ENCODE measurements around the gene KCNMB1. TPM values are rescaled to one million over a fixed set of nuclear protein-coding genes. Genes with fewer than 3 reads are reported as not detected.

KCNMB1 gene
- total RNA-seq, 4 donors from 2014 or later = 0.18 to 1.5 (median 0.81) TPM

DNA sequence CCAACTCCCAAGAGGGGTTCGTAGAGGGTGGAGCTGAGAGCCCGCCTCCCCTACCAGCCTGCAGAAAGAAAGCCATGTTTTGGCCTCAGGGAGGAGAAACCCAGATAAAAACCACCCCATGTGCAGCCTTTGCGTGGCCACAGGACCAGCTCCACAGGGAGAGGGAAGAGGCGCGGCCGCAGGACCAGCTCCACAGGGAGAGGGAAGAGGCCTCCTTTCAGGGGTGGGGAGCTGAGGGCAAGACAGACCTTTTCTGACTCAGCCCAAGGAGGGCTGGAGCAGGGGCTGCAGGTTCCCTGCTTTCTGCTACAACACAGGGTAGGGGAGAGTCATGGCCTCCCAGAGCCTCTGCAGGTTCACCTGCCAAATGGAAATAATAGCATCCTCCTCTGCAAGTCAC is 37.6 kb upstream of the KCNMB1 start:
- Histone ChIP-seq H3K9me3 (no peaks in the 10 kb centered on the region), H3K4me1 (peaks cover 0 to 6% (median 0%) of the 10 kb centered on the region in 4 donors), H3K36me3 (no peaks in the 10 kb centered on the region), H3K27me3 (no peaks in the 10 kb centered on the region), H3K27ac (no peak overlapping the region), H3K4me3 (no peak overlapping the region)
- TF ChIP-seq POLR2A (IDR thresholded peaks at IDR 0.05) (no peak), CTCF (IDR thresholded peaks at IDR 0.05) (no peak)
- no peak for DNase-seq

DNA sequence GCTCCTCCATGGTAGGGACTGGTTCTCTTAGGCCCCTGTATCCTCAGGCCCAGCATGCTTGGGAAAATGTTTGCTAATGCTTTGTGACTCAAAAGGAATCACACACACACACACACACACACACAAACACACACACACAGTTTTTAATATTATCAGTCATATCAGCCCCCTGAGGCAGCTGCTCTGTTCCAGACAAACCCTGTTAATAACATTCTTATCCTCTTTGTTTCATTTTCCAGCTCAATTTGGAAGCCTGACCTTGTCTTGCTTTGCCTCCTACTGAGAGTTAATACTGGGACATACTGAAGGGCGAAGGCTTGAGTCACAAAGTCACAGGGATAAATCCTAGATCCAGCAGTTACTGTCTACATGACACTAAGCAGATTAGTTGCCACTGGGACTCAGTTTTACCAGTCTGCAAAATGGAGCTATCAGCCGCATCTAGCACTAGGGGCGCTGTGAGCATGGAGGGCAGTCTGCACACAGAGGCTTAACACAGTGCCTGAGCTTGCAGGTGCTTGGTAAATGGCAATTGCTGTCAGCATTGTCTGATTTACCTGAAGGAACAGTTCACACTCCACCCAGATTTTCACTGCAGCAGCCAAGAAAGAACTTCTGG is 37.1 kb upstream of the KCNMB1 start:
- DNase-seq = no peak
- TF ChIP-seq POLR2A (IDR thresholded peaks at IDR 0.05) (no peak), CTCF (IDR thresholded peaks at IDR 0.05) (no peak)
- Histone ChIP-seq H3K27ac (no peak overlapping the region), H3K4me1 (peaks cover 0 to 6% (median 0%) of the 10 kb centered on the region in 4 donors), H3K4me3 (no peak overlapping the region), H3K36me3 (no peaks in the 10 kb centered on the region), H3K9me3 (no peaks in the 10 kb centered on the region), H3K27me3 (no peaks in the 10 kb centered on the region)

DNA sequence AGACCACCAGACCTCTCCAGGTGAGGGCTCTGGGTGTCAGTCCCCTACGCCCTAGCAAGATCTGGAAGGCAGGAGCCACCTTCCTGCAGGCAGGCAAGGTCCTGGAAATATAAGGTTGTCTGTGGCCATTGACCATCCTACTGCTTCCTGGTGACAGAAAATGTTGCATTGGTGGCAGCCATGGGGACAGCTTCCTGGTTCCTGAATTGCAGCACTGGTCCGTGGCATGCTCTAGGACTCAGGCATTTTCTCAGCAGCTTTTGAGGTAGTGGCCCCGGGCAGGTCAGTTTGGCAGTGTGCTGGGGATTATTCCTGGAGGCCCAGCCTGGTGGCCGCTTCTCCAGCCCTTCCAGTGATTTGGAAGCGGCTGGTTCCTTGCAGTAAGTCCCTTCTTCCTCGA is 36.6 kb upstream of the KCNMB1 start:
- DNase-seq = no peak
- TF ChIP-seq POLR2A (IDR thresholded peaks at IDR 0.05) (no peak), CTCF (IDR thresholded peaks at IDR 0.05) (no peak)
- Histone ChIP-seq H3K27me3 (no peaks in the 10 kb centered on the region), H3K9me3 (no peaks in the 10 kb centered on the region), H3K36me3 (no peaks in the 10 kb centered on the region), H3K4me1 (peaks cover 0 to 6% (median 0%) of the 10 kb centered on the region in 4 donors), H3K27ac (no peak overlapping the region), H3K4me3 (no peak overlapping the region)

DNA sequence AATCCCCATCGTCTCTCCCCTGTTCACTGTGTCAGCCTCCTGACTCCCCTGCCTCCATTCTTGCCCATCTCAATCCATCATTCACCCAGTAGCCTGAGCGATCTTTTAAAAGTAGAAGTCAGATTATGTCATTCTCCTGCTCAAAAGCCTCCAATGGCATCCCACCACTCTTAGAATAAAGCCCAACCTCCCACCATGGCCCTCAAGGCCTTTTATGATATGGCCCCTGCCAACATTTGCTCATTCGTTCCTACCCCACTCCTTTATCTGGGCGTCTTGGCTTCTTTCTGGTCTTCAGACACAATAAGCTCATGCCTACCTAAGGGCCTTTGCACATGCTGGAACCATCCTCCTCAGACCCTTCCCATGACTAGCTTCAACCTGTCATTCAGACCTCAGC is 35.5 kb upstream of the KCNMB1 start:
- Histone ChIP-seq H3K4me1 (peaks cover 0 to 6% (median 0%) of the 10 kb centered on the region in 4 donors), H3K27ac (no peak overlapping the region), H3K4me3 (no peak overlapping the region), H3K36me3 (no peaks in the 10 kb centered on the region), H3K27me3 (no peaks in the 10 kb centered on the region), H3K9me3 (no peaks in the 10 kb centered on the region)
- no peak for DNase-seq
- TF ChIP-seq CTCF (IDR thresholded peaks at IDR 0.05) (no peak), POLR2A (IDR thresholded peaks at IDR 0.05) (no peak)

DNA sequence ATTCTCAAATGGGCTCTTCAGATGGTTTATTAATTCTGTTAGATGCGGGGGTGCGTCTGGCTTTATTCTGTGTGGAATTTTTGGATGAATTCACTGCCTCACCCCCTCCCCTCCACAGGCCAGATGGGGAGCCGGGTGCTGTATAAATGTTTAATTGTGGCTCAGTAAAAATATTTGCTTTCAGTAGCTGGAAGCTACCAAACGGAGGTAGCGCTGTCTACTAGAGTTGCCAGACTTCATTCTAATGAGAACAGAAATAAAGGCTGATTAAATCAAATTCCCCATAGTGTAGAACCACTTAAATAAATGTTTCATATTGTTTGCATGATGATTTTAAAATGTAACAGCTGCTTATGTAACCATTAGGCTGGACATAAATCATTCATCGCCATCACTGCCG is 34.5 kb upstream of the KCNMB1 start:
- Histone ChIP-seq H3K27me3 (no peaks in the 10 kb centered on the region), H3K4me3 (no peak overlapping the region), H3K27ac (no peak overlapping the region), H3K4me1 (peaks cover 0 to 6% (median 0%) of the 10 kb centered on the region in 4 donors), H3K9me3 (no peaks in the 10 kb centered on the region), H3K36me3 (no peaks in the 10 kb centered on the region)
- DNase-seq = no peak
- no peak for TF ChIP-seq CTCF (IDR thresholded peaks at IDR 0.05)
- no peak for TF ChIP-seq POLR2A (IDR thresholded peaks at IDR 0.05)

DNA sequence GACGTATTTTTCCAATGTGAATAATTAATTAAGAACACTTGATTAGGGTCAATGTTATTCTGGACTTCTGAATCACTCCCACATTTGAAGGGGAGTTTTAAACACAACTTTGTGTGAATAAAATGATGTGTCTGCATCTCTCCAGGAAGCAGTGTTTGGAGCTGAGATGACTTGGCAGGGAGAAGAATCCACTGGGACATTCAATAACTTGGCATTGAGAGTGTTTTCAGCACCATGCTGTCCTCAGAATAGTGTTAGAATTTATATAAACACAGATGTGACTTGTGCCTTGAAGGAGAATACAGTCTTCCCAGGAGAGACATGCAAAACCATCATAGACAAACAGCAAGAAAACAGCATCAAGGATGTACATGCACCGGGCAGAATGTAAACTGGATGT is 32.7 kb upstream of the KCNMB1 start:
- no peaks in the 10 kb centered on the region for H3K36me3 ChIP-seq
- TF ChIP-seq CTCF (IDR thresholded peaks at IDR 0.05) (no peak), POLR2A (IDR thresholded peaks at IDR 0.05) (no peak)
- H3K9me3 ChIP-seq = no peaks in the 10 kb centered on the region
- H3K27me3 ChIP-seq = no peaks in the 10 kb centered on the region
- peaks cover 0 to 2% (median 0%) of the 10 kb centered on the region in 4 donors for H3K4me1 ChIP-seq
- DNase-seq = no peak
- no peak overlapping the region for H3K27ac ChIP-seq
- no peak overlapping the region for H3K4me3 ChIP-seq
